ENCODE measurements around the gene CELA2B.

- no peak for TF ChIP-seq INSM2 (tag by site-specific recombination; IDR thresholded peaks at IDR 0.05)
- TF ChIP-seq ZNF274 (IDR thresholded peaks at IDR 0.05; ENCODE audit: low read length), result no peak
- no peak for TF ChIP-seq ZNF274 (tag by site-specific recombination; IDR thresholded peaks at IDR 0.05; ENCODE audit: borderline replicate concordance)
Observed at GRCh38 chr1:15507278-15507677, 31.4 kb downstream of the CELA2B start.
